ENCODE data around the gene NMNAT3. TPM values are rescaled to one million over a fixed set of nuclear protein-coding genes. Genes with fewer than 3 reads are reported as not detected.

NMNAT3 gene
- total RNA-seq, 2 experiments from 2014 or later = 1.5 to 1.9 TPM

- Histone ChIP-seq H3K27ac (ENCODE audit: low read depth in 1 of 2, low read length in 2 of 2) (no peak overlapping the region), H3K36me3 (ENCODE audit: insufficient read depth, low read length) (no peaks in the 10 kb centered on the region), H3K27me3 (ENCODE audit: control insufficient read depth in 1 of 2, insufficient read depth in 2 of 2, low read length in 2 of 2) (no peaks in the 10 kb centered on the region), H3K9me3 (ENCODE audit: control insufficient read depth in 1 of 2, insufficient read depth in 1 of 2, low read length in 2 of 2) (no peaks in the 10 kb centered on the region), H3K4me3 (ENCODE audit: low read length) (no peak overlapping the region), H3K4me1 (ENCODE audit: insufficient read depth, low read length) (no peaks in the 10 kb centered on the region)
- Mint-ChIP-seq H3K4me3 (no peak overlapping the region), H3K36me3 (ENCODE audit: low read depth) (peaks cover 4% of the 10 kb centered on the region), H3K27ac (no peak overlapping the region), H3K27me3 (no peaks in the 10 kb centered on the region), H3K4me1 (ENCODE audit: low read depth) (no peaks in the 10 kb centered on the region), H3K9me3 (no peaks in the 10 kb centered on the region)
- ChIA-PET POLR2A (no interaction called here), CTCF (no interaction called here)
- DNase-seq (no peak), ATAC-seq (ENCODE audit: poor library complexity) (no peak)
- no peak for TF ChIP-seq CTCF (IDR thresholded peaks at IDR 0.05)
- intact Hi-C loops (cut with DNase I, micrococcal nuclease) = no loop called here
Observed at GRCh38 chr3:139655909-139656595, 21.7 kb downstream of the NMNAT3 start.

GRCh38 chr3:139654637-139655365 is 23.0 kb downstream of the NMNAT3 start:
- POLR2A ChIA-PET = no interaction called here
- TF ChIP-seq CTCF (IDR thresholded peaks at IDR 0.05) = no peak
- CTCF ChIA-PET = no interaction called here

GRCh38 chr3:139653582-139653981 is 24.2 kb downstream of the NMNAT3 start:
- Mint-ChIP-seq H3K36me3 (ENCODE audit: low read depth) (no peaks in the 10 kb centered on the region), H3K27ac (no peak overlapping the region), H3K27me3 (no peaks in the 10 kb centered on the region), H3K4me3 (no peak overlapping the region), H3K4me1 (ENCODE audit: low read depth) (no peaks in the 10 kb centered on the region), H3K9me3 (no peaks in the 10 kb centered on the region)
- Histone ChIP-seq H3K9me3 (ENCODE audit: control insufficient read depth in 1 of 2, insufficient read depth in 1 of 2, low read length in 2 of 2) (no peaks in the 10 kb centered on the region), H3K4me1 (ENCODE audit: insufficient read depth, low read length) (no peaks in the 10 kb centered on the region), H3K4me3 (ENCODE audit: low read length) (no peak overlapping the region), H3K27me3 (ENCODE audit: control insufficient read depth in 1 of 2, insufficient read depth in 2 of 2, low read length in 2 of 2) (no peaks in the 10 kb centered on the region), H3K36me3 (ENCODE audit: insufficient read depth, low read length) (no peaks in the 10 kb centered on the region), H3K27ac (ENCODE audit: low read depth in 1 of 2, low read length in 2 of 2) (no peak overlapping the region)
- ChIA-PET CTCF (no interaction called here), POLR2A (no interaction called here)
- DNase-seq (no peak), ATAC-seq (ENCODE audit: poor library complexity) (no peak)
- TF ChIP-seq CTCF (IDR thresholded peaks at IDR 0.05) = no peak
- intact Hi-C loops (cut with DNase I, micrococcal nuclease) = no loop called here

More at GRCh38 chr3:139654637-139655365, 23.0 kb downstream of the NMNAT3 start:
- no peaks in the 10 kb centered on the region for H3K27me3 ChIP-seq (ENCODE audit: control insufficient read depth in 1 of 2, insufficient read depth in 2 of 2, low read length in 2 of 2)
- DNase-seq (no peak), ATAC-seq (ENCODE audit: poor library complexity) (no peak)
- H3K4me3 ChIP-seq (ENCODE audit: low read length) = no peak overlapping the region
- H3K27ac ChIP-seq (ENCODE audit: low read depth in 1 of 2, low read length in 2 of 2) = no peak overlapping the region
- no peaks in the 10 kb centered on the region for H3K9me3 ChIP-seq (ENCODE audit: control insufficient read depth in 1 of 2, insufficient read depth in 1 of 2, low read length in 2 of 2)
- Mint-ChIP-seq H3K27me3 (no peaks in the 10 kb centered on the region), H3K4me1 (ENCODE audit: low read depth) (no peaks in the 10 kb centered on the region), H3K4me3 (no peak overlapping the region), H3K9me3 (no peaks in the 10 kb centered on the region), H3K27ac (no peak overlapping the region), H3K36me3 (ENCODE audit: low read depth) (no peaks in the 10 kb centered on the region)
- no peaks in the 10 kb centered on the region for H3K36me3 ChIP-seq (ENCODE audit: insufficient read depth, low read length)
- intact Hi-C loops (cut with DNase I, micrococcal nuclease) = no loop called here
- H3K4me1 ChIP-seq (ENCODE audit: insufficient read depth, low read length) = no peaks in the 10 kb centered on the region

Measured in CD4-positive, alpha-beta T cell (primary cell).